Fibroblast of skin of right quadriceps (primary cell): ENCODE results near the gene GIGYF1.

ENCODE experiments used
- DNase-seq: peaks from one replicate; pipeline ENCODE4 v3.0.0-alpha.2; 2013

The GIGYF1 gene

GRCh38 chr7:100683659-100684533 lies 10.2 kb downstream of the GIGYF1 start:
- DNase-seq, result no peak

GRCh38 chr7:100682991-100683658 lies 10.9 kb downstream of the GIGYF1 start:
- DNase-seq, result no peak

- peak; percentile 40 for DNase-seq
Observed at GRCh38 chr7:100682228-100682741, 11.8 kb downstream of the GIGYF1 start.

GRCh38 chr7:100681491-100682227 lies 12.4 kb downstream of the GIGYF1 start:
- DNase-seq, result no peak

GRCh38 chr7:100680576-100681271 lies 13.3 kb downstream of the GIGYF1 start:
- DNase-seq, result no peak

- no peak for DNase-seq
Observed at GRCh38 chr7:100679927-100680575, 14.0 kb downstream of the GIGYF1 start.

GRCh38 chr7:100679129-100679926 lies 14.7 kb downstream of the GIGYF1 start:
- DNase-seq, result no peak

- no peak for DNase-seq
Observed at GRCh38 chr7:100678291-100678984, 15.6 kb downstream of the GIGYF1 start.

- no peak for DNase-seq
Observed at GRCh38 chr7:100677308-100678267, 16.5 kb downstream of the GIGYF1 start.

- DNase-seq, result no peak
Observed at GRCh38 chr7:100676501-100677306, 17.3 kb downstream of the GIGYF1 start.

GRCh38 chr7:100675581-100676350 lies 18.3 kb downstream of the GIGYF1 start:
- DNase-seq, result peak; percentile 68

- DNase-seq, result no peak
Observed at GRCh38 chr7:100675105-100675451, 19.0 kb downstream of the GIGYF1 start.

- DNase-seq, result no peak
Observed at GRCh38 chr7:100674411-100675104, 19.5 kb downstream of the GIGYF1 start.

GRCh38 chr7:100673942-100674410 lies 20.1 kb downstream of the GIGYF1 start:
- no peak for DNase-seq

- DNase-seq, result peak; percentile 99
Observed at GRCh38 chr7:100673302-100673941, 20.6 kb downstream of the GIGYF1 start, which contains the start of gene GNB2. Gene GNB2, plus strand, starts transcription at chr7:100673740. Its CDS starts 2,526 bp downstream, at chr7:100676266.
